WERI-Rb-1 (cell line): Measurements from ENCODE around the gene FOXF1.

Experiments used
- DNase-seq: peaks from one replicate; pipeline ENCODE4 v3.0.0-alpha.2; 2020
- H3K27ac ChIP-seq: fragments of 250-450 bp; sonication (Bioruptor Pico); 2 replicates; pipeline ENCODE4 v1.5.1; 2020; ENCODE audit warnings: mild to moderate bottlenecking, moderate library complexity
- H3K27me3 ChIP-seq: fragments of 250-450 bp; sonication (Bioruptor Pico); 2 replicates; pipeline ENCODE4 v1.5.1; 2021; ENCODE audit warnings: mild to moderate bottlenecking, low read depth, moderate library complexity; ENCODE audit not compliant: insufficient read depth, severe bottlenecking
- H3K36me3 ChIP-seq: fragments of 250-450 bp; sonication (Bioruptor Pico); 2 replicates; pipeline ENCODE4 v1.5.1; 2020; ENCODE audit warnings: mild to moderate bottlenecking, moderate library complexity
- H3K4me3 ChIP-seq: 2 replicates; pipeline ENCODE4 v1.5.1; 2011; ENCODE audit warnings: low read depth, mild to moderate bottlenecking, control low read depth, low read length
- H3K9me3 ChIP-seq: fragments of 250-450 bp; sonication (Bioruptor Pico); 2 replicates; pipeline ENCODE4 v1.5.1; 2021; ENCODE audit warnings: mild to moderate bottlenecking, moderate library complexity; ENCODE audit not compliant: severe bottlenecking
- TF ChIP-seq, protein P1 (sequence below): IDR thresholded peaks from 2 replicates; pipeline ENCODE4 v1.5.1; 2011; ENCODE audit warnings: low read depth, mild to moderate bottlenecking, control low read depth, inconsistent platforms, low read length

The FOXF1 gene

DNA sequence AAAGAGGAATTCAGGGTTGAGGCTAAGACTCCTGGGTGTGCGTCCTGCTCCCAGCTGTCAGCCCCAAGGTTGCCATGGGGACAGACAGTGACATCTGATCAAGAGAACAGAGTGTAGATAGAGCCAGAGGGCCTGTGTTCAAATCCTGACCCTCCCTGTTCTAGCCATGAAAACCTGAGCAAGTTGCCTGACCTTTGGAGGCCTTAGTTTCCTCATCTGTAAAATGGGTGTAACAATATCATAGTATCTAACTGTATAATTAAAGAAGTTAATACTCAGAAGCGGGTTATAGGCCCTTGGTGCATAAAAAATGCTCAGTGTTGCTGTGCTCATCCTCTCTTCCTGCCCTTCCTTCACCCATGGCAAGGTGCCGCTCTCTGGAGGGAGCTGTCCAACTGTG is 28.7 kb upstream of the FOXF1 start:
- Histone ChIP-seq H3K27ac (no peak overlapping the region), H3K9me3 (peaks cover 3% of the 10 kb centered on the region), H3K36me3 (no peaks in the 10 kb centered on the region), H3K4me3 (no peak overlapping the region), H3K27me3 (no peaks in the 10 kb centered on the region)
- no peak for DNase-seq
- TF ChIP-seq, protein P1, sequence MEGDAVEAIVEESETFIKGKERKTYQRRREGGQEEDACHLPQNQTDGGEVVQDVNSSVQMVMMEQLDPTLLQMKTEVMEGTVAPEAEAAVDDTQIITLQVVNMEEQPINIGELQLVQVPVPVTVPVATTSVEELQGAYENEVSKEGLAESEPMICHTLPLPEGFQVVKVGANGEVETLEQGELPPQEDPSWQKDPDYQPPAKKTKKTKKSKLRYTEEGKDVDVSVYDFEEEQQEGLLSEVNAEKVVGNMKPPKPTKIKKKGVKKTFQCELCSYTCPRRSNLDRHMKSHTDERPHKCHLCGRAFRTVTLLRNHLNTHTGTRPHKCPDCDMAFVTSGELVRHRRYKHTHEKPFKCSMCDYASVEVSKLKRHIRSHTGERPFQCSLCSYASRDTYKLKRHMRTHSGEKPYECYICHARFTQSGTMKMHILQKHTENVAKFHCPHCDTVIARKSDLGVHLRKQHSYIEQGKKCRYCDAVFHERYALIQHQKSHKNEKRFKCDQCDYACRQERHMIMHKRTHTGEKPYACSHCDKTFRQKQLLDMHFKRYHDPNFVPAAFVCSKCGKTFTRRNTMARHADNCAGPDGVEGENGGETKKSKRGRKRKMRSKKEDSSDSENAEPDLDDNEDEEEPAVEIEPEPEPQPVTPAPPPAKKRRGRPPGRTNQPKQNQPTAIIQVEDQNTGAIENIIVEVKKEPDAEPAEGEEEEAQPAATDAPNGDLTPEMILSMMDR: no peak

DNA sequence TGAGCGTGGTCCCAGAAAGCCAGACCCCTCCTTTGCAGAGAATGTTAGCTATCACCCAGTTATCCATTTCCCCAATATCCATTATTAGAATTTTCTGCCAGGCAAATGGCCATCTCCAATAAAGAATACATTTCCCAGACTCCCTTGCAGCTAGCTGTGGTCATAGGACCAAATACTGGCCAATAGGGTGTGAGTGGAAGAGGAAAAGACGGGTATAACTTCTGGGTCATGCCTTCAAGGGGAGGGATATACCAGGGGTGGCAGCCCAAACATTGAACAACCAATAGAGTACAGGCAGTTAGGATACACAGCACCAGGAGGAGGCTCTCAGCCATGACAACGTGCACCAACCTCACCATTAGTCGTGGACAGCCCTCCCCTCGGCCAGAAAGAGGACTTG is 26.1 kb upstream of the FOXF1 start:
- no peaks in the 10 kb centered on the region for H3K36me3 ChIP-seq
- H3K27ac ChIP-seq: no peak overlapping the region
- H3K9me3 ChIP-seq: peaks cover 3% of the 10 kb centered on the region
- H3K27me3 ChIP-seq: peaks cover 2% of the 10 kb centered on the region
- DNase-seq: no peak
- TF ChIP-seq, protein P1: no peak
- no peak overlapping the region for H3K4me3 ChIP-seq

DNA sequence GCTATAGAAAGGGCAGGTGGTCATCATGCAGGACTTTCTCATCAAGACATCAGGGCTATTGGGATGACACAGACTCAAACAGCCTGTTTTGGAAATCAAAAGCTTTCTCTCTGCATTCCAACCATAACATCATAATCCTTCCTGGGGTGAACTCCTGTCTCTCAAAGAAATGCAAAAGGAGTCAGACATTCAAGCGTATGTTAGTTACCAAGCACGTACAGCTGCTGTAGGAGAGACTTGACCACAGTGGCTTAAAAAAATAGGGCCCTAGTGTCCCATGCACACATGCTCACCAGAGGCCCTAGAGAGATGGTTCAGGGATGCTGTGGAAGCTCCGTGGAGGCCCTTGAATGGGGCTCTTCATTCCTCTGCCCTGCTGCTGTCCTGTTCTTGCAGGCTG is 24.6 kb upstream of the FOXF1 start:
- Histone ChIP-seq H3K27me3 (peaks cover 6% of the 10 kb centered on the region), H3K36me3 (no peaks in the 10 kb centered on the region), H3K4me3 (no peak overlapping the region), H3K27ac (no peak overlapping the region), H3K9me3 (peaks cover 3% of the 10 kb centered on the region)
- no peak for DNase-seq
- TF ChIP-seq, protein P1: no peak

DNA sequence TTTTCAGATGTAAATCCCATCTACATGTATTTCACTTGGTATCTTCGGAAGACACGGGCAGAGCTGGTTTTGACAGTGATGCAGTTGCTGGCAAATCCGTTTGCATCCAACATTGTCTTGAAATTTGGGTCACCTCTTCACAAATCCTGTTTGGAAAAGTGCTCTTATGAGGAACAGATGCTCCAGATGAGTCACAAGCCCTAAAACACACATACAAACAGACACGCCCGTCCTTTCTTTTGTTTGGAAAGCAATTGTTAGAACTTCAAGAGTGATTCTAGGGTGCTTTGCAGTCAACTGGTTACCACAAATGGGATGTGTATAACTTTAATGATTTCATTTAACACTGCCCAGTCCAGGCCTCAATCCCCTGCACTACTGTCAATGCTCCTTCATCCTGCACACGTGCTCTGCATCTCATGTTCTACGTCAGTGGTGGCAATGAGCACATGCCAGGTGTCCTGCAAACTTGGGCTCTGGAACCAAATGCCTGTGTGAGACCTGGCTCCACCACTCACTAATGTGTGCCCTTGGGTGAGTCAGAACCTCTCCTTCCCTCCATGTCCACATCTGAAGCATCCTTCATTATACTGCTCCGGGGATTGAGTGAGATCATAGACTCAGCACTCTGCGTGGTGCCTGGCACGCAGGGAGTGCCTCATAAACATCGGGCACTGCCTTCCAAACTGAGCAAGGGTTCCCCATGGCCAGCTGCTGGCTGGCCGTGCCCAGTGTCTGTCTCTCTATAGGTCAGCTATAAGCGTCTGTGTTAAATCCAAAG is 19.3 kb upstream of the FOXF1 start:
- Histone ChIP-seq H3K4me3 (no peak overlapping the region), H3K27ac (no peak overlapping the region), H3K36me3 (no peaks in the 10 kb centered on the region), H3K27me3 (peaks cover 46% of the 10 kb centered on the region), H3K9me3 (no peaks in the 10 kb centered on the region)
- TF ChIP-seq, protein P1: no peak
- no peak for DNase-seq

DNA sequence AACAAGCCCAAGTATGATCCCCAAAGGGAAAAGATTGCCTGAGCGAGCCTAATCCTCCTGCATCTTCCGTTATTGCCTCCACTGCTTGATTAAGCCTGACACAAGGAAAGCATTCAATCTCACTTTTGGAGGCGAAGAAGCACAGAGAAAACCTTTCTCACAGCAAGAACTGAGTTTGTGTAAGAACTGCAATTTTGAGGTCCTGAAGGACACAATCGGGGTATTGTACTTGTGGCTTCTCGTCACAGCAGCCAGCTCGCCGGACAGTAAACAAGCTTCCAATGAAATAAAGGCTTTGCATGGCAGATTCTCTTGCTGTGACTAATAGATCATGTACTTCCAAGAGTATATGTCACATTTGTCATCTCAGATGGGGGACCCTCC is 18.7 kb upstream of the FOXF1 start:
- H3K27me3 ChIP-seq: peaks cover 52% of the 10 kb centered on the region
- no peak overlapping the region for H3K4me3 ChIP-seq
- TF ChIP-seq, protein P1: no peak
- H3K9me3 ChIP-seq: no peaks in the 10 kb centered on the region
- DNase-seq: no peak
- no peak overlapping the region for H3K27ac ChIP-seq
- no peaks in the 10 kb centered on the region for H3K36me3 ChIP-seq
